IMR-90 (cell line): Measurements from ENCODE around the gene MDH1.
"Not testable (repeated sequence)": the region's sequence is repeated elsewhere in the genome, so short reads cannot be mapped to it uniquely, and the experiment has no call there.

Experiments
- CEBPB ChIP-seq: IDR thresholded peaks from 2 replicates; pipeline ENCODE4 v1.6.1; 2012; ENCODE audit warnings: low read depth, low read length, improper control_type of control experiment
- CHD1 ChIP-seq: IDR thresholded peaks from 2 replicates; pipeline ENCODE4 v1.6.1; 2012; ENCODE audit warnings: low read depth, low read length, improper control_type of control experiment
- CTCF ChIP-seq: conservative IDR thresholded peaks from 2 replicates; pipeline ENCODE4 v1.5.1; 2012; ENCODE audit warnings: mild to moderate bottlenecking, low read depth, low read length, improper control_type of control experiment
- ELK1 ChIP-seq: fragments of 150-350 bp; IDR thresholded peaks from 2 replicates; pipeline ENCODE4 v1.6.1; 2016; ENCODE audit warnings: low read depth, mild to moderate bottlenecking, low read length, moderate library complexity, borderline replicate concordance
- FOS ChIP-seq: fragments of 150-350 bp; IDR thresholded peaks from 2 replicates; pipeline ENCODE4 v1.6.1; 2016; ENCODE audit warnings: low read depth, low read length
- MAZ ChIP-seq: IDR thresholded peaks from 2 replicates; pipeline ENCODE4 v1.6.1; 2012; ENCODE audit warnings: low read depth, mild to moderate bottlenecking, low read length, improper control_type of control experiment, moderate library complexity, borderline replicate concordance
- MXI1 ChIP-seq: IDR thresholded peaks from 2 replicates; pipeline ENCODE4 v1.6.1; 2012; ENCODE audit warnings: low read depth, mild to moderate bottlenecking, low read length, moderate library complexity, borderline replicate concordance
- POLR2A ChIP-seq: IDR thresholded peaks from 2 replicates; pipeline ENCODE4 v1.6.1; 2012; ENCODE audit warnings: mild to moderate bottlenecking, low read depth, low read length
- RAD21 ChIP-seq: IDR thresholded peaks from 2 replicates; pipeline ENCODE4 v1.6.1; 2012; ENCODE audit warnings: low read length, improper control_type of control experiment
- RCOR1 ChIP-seq: IDR thresholded peaks from 2 replicates; pipeline ENCODE4 v1.6.1; 2012; ENCODE audit warnings: mild to moderate bottlenecking, low read length, improper control_type of control experiment; ENCODE audit not compliant: insufficient replicate concordance
- RFX5 ChIP-seq: IDR thresholded peaks from 2 replicates; pipeline ENCODE4 v1.8.0; 2012; ENCODE audit warnings: low read depth, mild to moderate bottlenecking, low read length, moderate library complexity
- SMC3 ChIP-seq: fragments of 150-350 bp; IDR thresholded peaks from 2 replicates; pipeline ENCODE4 v1.6.1; 2016; ENCODE audit warnings: low read depth, mild to moderate bottlenecking, antibody characterized with exemption, low read length, moderate library complexity
- USF2 ChIP-seq: fragments of 150-350 bp; IDR thresholded peaks from 2 replicates; pipeline ENCODE4 v1.6.1; 2017; ENCODE audit warnings: mild to moderate bottlenecking, antibody characterized with exemption, low read length, low read depth

- not testable (repeated sequence) for TF ChIP-seq CTCF, POLR2A, CEBPB, MAZ, FOS, RFX5, SMC3, RAD21, RCOR1, USF2, MXI1, ELK1, CHD1
Observed at GRCh38 chr2:63573026-63573425, 15.7 kb upstream of the MDH1 start.
